Measurements from ENCODE around the gene EPHA7.
A peak's percentile ranks its signal among the peaks of the same experiment; 100 is the strongest.

The EPHA7 gene

DNA sequence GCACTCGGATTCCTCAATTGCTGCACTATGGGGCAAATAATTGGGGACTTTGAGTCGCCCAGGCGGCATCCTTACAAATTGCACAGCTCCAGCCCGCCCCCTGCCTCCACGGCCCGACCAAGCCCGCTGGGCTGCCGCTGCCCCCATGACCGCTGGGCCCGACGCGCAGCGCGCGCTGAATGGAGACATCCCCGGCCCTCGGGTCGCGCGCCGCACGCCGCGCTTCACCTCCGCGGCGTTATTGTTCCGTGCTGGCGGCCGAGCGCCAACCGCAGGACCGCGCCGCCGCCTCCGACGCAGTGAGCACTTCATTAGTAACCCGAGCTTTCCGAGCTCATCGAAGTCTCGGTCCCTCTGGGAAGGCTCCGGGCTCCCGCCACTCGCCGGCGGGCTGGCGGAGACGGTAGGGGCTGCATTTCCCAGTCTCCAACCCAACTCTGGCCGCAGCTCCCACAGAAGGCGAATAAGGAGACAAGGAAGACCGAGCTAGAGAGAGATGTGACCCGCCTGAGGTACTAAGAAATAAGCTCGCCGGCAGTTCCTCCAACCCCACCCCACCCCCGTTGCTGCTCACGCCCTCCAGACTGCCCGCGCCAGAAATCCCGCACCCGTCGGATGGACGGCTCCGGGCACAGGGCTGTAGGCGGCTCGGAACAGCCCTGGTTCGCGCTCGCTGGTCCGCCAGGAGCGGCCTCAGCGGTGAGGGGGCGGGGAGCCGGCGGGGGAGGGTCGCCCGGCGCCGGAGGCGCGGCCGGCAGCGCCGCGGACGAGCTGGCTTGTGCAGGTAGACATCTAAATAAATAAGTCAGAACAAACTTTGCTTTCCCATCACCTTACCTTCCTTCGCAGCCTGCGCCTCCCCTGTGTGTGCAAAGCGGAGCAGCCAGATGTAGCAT, 703 bp downstream of the EPHA7 start:
- no peaks in the 10 kb centered on the region for H3K36me3 ChIP-seq (ENCODE audit: control insufficient read depth, insufficient read depth, low read length)
- no peaks in the 10 kb centered on the region for H3K9me3 ChIP-seq (ENCODE audit: control insufficient read depth, insufficient read depth, low read length)
- H3K27me3 ChIP-seq (ENCODE audit: control insufficient read depth, insufficient read depth, low read length) = peaks cover 10% of the 10 kb centered on the region
- no peak for DNase-seq (ENCODE audit: low read depth, low spot score)
- H3K4me1 ChIP-seq (ENCODE audit: control insufficient read depth, insufficient read depth, low read length) = peaks cover 2% of the 10 kb centered on the region
- no CpG with 5 or more reads among the region's 89 CpGs for WGBS (ENCODE audit: insufficient coverage, insufficient read length)
- peak overlapping the region; percentile 78; the same call in 1 of the 2 replicates for H3K4me3 ChIP-seq (ENCODE audit: low read length)
- H3K27ac ChIP-seq (ENCODE audit: low read length) = no peak overlapping the region

- H3K27me3 ChIP-seq (ENCODE audit: control insufficient read depth, insufficient read depth, low read length) = peaks cover 10% of the 10 kb centered on the region
- no peak overlapping the region for H3K27ac ChIP-seq (ENCODE audit: low read length)
- peak overlapping the region; percentile 78; the same call in 1 of the 2 replicates for H3K4me3 ChIP-seq (ENCODE audit: low read length)
- no peaks in the 10 kb centered on the region for H3K9me3 ChIP-seq (ENCODE audit: control insufficient read depth, insufficient read depth, low read length)
- no CpG with 5 or more reads among the region's 5 CpGs for WGBS (ENCODE audit: insufficient coverage, insufficient read length)
- H3K36me3 ChIP-seq (ENCODE audit: control insufficient read depth, insufficient read depth, low read length) = no peaks in the 10 kb centered on the region
- DNase-seq (ENCODE audit: low read depth, low spot score) = no peak
- peaks cover 2% of the 10 kb centered on the region for H3K4me1 ChIP-seq (ENCODE audit: control insufficient read depth, insufficient read depth, low read length)
These were observed 1.3 kb downstream of the EPHA7 start for GRCh38 chr6:93418033-93418407.

- DNase-seq (ENCODE audit: low read depth, low spot score) = no peak
- H3K27me3 ChIP-seq (ENCODE audit: control insufficient read depth, insufficient read depth, low read length) = peaks cover 10% of the 10 kb centered on the region
- no peaks in the 10 kb centered on the region for H3K9me3 ChIP-seq (ENCODE audit: control insufficient read depth, insufficient read depth, low read length)
- no peak overlapping the region for H3K27ac ChIP-seq (ENCODE audit: low read length)
- no peaks in the 10 kb centered on the region for H3K36me3 ChIP-seq (ENCODE audit: control insufficient read depth, insufficient read depth, low read length)
- WGBS (ENCODE audit: insufficient coverage, insufficient read length) = no CpG with 5 or more reads among the region's 27 CpGs
- H3K4me1 ChIP-seq (ENCODE audit: control insufficient read depth, insufficient read depth, low read length) = peaks cover 2% of the 10 kb centered on the region
- peak overlapping the region; percentile 47; the same call in 1 of the 2 replicates for H3K4me3 ChIP-seq (ENCODE audit: low read length)
These were observed 1.8 kb downstream of the EPHA7 start for GRCh38 chr6:93417421-93418013.

DNA sequence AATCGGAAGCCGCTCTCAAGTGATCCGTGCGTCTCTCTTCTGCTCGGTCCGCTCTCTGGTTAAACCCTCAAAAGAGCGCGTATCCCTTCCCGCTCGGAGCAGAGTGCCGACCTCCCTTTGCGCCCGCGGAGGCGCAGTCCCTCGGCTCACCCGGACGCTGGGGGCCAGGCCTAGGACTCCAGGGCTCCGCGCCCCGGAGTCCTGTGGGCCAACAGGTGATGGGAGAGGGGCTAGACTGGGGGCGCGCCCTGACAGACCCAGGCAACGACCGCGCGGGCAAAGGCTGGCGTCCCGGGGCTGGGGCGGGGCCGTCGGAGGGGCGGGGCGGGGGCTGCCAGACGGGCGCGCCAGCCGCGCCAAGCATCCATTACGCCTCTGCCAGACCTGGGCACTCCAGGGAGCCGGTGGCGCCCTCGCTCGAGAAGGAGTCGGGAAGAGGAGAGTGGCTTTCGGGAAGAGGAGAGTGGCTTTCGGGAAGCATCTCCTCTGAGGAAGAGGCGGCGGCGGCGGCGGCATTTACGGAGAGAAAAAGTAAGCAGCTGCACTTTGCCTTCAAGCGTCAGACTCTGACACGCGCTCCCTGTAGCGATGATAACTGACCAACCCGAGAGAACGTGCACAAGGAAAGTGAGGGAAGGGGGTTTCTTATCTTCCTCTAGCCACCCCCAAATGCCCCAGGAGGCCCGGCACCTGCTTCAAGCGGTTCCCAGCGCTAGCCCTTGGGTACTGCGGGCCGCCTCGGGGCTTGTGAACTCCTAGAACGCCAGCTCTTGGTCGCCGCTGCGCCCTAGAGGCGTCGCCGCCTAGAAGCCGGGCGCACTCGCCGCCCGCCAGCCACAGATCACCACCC, 2.6 kb downstream of the EPHA7 start:
- no CpG with 5 or more reads among the region's 77 CpGs for WGBS (ENCODE audit: insufficient coverage, insufficient read length)
- H3K27ac ChIP-seq (ENCODE audit: low read length) = no peak overlapping the region

DNA sequence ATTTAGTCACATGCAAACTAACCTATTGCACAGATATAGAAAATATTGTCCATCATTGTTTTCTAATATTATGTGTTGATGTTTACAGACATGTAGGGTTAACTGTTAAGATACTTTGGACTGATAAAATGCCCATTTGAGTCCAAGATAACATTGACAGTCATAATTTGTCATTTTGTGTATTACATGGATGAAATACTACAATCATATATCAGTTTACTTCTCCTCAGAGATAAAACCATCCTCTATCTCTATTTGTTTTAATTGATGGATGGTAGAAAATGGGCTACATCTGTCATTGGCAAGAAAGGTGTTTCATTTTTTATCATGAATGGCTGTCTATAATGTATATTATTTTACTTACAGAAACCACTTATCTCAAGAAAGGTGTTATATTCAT, 6.2 kb downstream of the EPHA7 start:
- no peak for DNase-seq (ENCODE audit: low read depth, low spot score)
- Histone ChIP-seq H3K27ac (ENCODE audit: low read length) (no peak overlapping the region), H3K4me3 (ENCODE audit: low read length) (no peak overlapping the region), H3K27me3 (ENCODE audit: control insufficient read depth, insufficient read depth, low read length) (peaks cover 10% of the 10 kb centered on the region), H3K4me1 (ENCODE audit: control insufficient read depth, insufficient read depth, low read length) (peaks cover 2% of the 10 kb centered on the region), H3K36me3 (ENCODE audit: control insufficient read depth, insufficient read depth, low read length) (no peaks in the 10 kb centered on the region), H3K9me3 (ENCODE audit: control insufficient read depth, insufficient read depth, low read length) (no peaks in the 10 kb centered on the region)

More for the DNA sequence above, 2.6 kb downstream of the EPHA7 start:
- H3K27me3 ChIP-seq (ENCODE audit: control insufficient read depth, insufficient read depth, low read length) = peaks cover 10% of the 10 kb centered on the region
- DNase-seq (ENCODE audit: low read depth, low spot score) = no peak
- no peaks in the 10 kb centered on the region for H3K36me3 ChIP-seq (ENCODE audit: control insufficient read depth, insufficient read depth, low read length)
- no peaks in the 10 kb centered on the region for H3K9me3 ChIP-seq (ENCODE audit: control insufficient read depth, insufficient read depth, low read length)
- peak overlapping the region; percentile 47; the same call in 1 of the 2 replicates for H3K4me3 ChIP-seq (ENCODE audit: low read length)
- H3K4me1 ChIP-seq (ENCODE audit: control insufficient read depth, insufficient read depth, low read length) = peaks cover 2% of the 10 kb centered on the region

DNA sequence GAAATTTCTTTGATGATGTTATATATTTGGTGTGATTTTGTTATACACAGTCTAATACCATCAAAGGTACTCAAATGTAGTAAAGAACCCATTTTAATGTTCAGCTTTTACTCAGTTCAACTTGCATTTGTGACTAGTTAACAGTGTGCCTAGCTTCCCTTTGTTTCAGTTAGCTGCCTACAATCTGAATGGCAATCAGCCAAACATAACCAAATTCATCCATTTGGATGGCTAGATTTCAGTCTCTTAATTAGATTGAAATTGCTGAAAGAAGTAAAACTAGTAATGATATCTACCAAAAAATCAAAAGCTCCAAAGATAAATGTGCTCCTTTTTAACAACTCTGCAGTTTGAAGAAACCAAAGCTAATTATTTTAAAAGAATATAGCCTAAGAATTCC, 6.9 kb downstream of the EPHA7 start:
- H3K9me3 ChIP-seq (ENCODE audit: control insufficient read depth, insufficient read depth, low read length) = no peaks in the 10 kb centered on the region
- peaks cover 2% of the 10 kb centered on the region for H3K27me3 ChIP-seq (ENCODE audit: control insufficient read depth, insufficient read depth, low read length)
- H3K4me1 ChIP-seq (ENCODE audit: control insufficient read depth, insufficient read depth, low read length) = no peaks in the 10 kb centered on the region
- no peaks in the 10 kb centered on the region for H3K36me3 ChIP-seq (ENCODE audit: control insufficient read depth, insufficient read depth, low read length)
- no peak overlapping the region for H3K27ac ChIP-seq (ENCODE audit: low read length)
- no peak for DNase-seq (ENCODE audit: low read depth, low spot score)
- no peak overlapping the region for H3K4me3 ChIP-seq (ENCODE audit: low read length)

DNA sequence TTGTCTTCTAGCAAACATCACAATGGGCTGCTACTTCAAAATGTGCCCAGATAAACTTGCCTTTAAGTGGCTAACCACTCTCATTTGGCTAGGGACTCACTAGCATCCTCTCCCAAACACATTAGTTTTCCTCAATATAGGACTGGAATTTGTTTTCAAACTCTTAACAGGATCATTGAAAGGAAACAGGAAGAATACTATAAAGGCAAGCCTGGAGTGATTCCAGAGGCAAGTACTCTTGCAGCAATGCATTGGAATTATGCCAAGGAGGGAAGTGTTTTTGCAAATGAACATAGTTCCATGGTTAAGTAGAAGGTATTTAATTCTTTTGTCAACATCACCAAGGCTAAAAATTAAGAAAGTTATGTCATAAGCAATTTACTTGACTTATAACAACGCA, 12.2 kb downstream of the EPHA7 start:
- Histone ChIP-seq H3K9me3 (ENCODE audit: control insufficient read depth, insufficient read depth, low read length) (no peaks in the 10 kb centered on the region), H3K4me3 (ENCODE audit: low read length) (no peak overlapping the region), H3K4me1 (ENCODE audit: control insufficient read depth, insufficient read depth, low read length) (no peaks in the 10 kb centered on the region), H3K27ac (ENCODE audit: low read length) (no peak overlapping the region), H3K36me3 (ENCODE audit: control insufficient read depth, insufficient read depth, low read length) (no peaks in the 10 kb centered on the region), H3K27me3 (ENCODE audit: control insufficient read depth, insufficient read depth, low read length) (no peaks in the 10 kb centered on the region)
- 100% methylated on average over 1 of the region's 1 CpG for WGBS (ENCODE audit: insufficient coverage, insufficient read length)
- no peak for DNase-seq (ENCODE audit: low read depth, low spot score)

GRCh38 chr6:93403390-93403789, 16.0 kb downstream of the EPHA7 start:
- Histone ChIP-seq H3K4me3 (ENCODE audit: low read length) (no peak overlapping the region), H3K27me3 (ENCODE audit: control insufficient read depth, insufficient read depth, low read length) (no peaks in the 10 kb centered on the region), H3K9me3 (ENCODE audit: control insufficient read depth, insufficient read depth, low read length) (no peaks in the 10 kb centered on the region), H3K27ac (ENCODE audit: low read length) (no peak overlapping the region), H3K36me3 (ENCODE audit: control insufficient read depth, insufficient read depth, low read length) (no peaks in the 10 kb centered on the region), H3K4me1 (ENCODE audit: control insufficient read depth, insufficient read depth, low read length) (no peaks in the 10 kb centered on the region)
- no peak for DNase-seq (ENCODE audit: low read depth, low spot score)
- no CpG with 5 or more reads among the region's 3 CpGs for WGBS (ENCODE audit: insufficient coverage, insufficient read length)

GRCh38 chr6:93398723-93399122, 20.6 kb downstream of the EPHA7 start:
- Histone ChIP-seq H3K27me3 (ENCODE audit: control insufficient read depth, insufficient read depth, low read length) (no peaks in the 10 kb centered on the region), H3K36me3 (ENCODE audit: control insufficient read depth, insufficient read depth, low read length) (no peaks in the 10 kb centered on the region), H3K27ac (ENCODE audit: low read length) (no peak overlapping the region), H3K4me3 (ENCODE audit: low read length) (no peak overlapping the region), H3K9me3 (ENCODE audit: control insufficient read depth, insufficient read depth, low read length) (no peaks in the 10 kb centered on the region), H3K4me1 (ENCODE audit: control insufficient read depth, insufficient read depth, low read length) (no peaks in the 10 kb centered on the region)
- no CpG with 5 or more reads among the region's 1 CpG for WGBS (ENCODE audit: insufficient coverage, insufficient read length)
- DNase-seq (ENCODE audit: low read depth, low spot score) = no peak

- H3K9me3 ChIP-seq (ENCODE audit: control insufficient read depth, insufficient read depth, low read length) = no peaks in the 10 kb centered on the region
- no peak overlapping the region for H3K27ac ChIP-seq (ENCODE audit: low read length)
- no peak overlapping the region for H3K4me3 ChIP-seq (ENCODE audit: low read length)
- no peak for DNase-seq (ENCODE audit: low read depth, low spot score)
- H3K36me3 ChIP-seq (ENCODE audit: control insufficient read depth, insufficient read depth, low read length) = no peaks in the 10 kb centered on the region
- no peaks in the 10 kb centered on the region for H3K4me1 ChIP-seq (ENCODE audit: control insufficient read depth, insufficient read depth, low read length)
- no peaks in the 10 kb centered on the region for H3K27me3 ChIP-seq (ENCODE audit: control insufficient read depth, insufficient read depth, low read length)
- WGBS (ENCODE audit: insufficient coverage, insufficient read length) = 100% methylated on average over 1 of the region's 2 CpGs
These were observed 24.9 kb downstream of the EPHA7 start for GRCh38 chr6:93394471-93394870.
